CD14-positive monocyte (primary cell): ENCODE measurements around the gene IGFL1. TPM values are rescaled to one million over a fixed set of nuclear protein-coding genes. Genes with fewer than 3 reads are reported as not detected.

Experiments
- DNase-seq, 3 donors: peaks; one replicate each; pipeline ENCODE4 v3.0.0-alpha.2; 2011 to 2022
- H2AFZ ChIP-seq: 2 replicates; pipeline ENCODE4 v1.6.0; 2012; ENCODE audit warnings: mild to moderate bottlenecking, low read depth, low read length, inconsistent platforms; ENCODE audit not compliant: insufficient read depth, poor library complexity, severe bottlenecking
- H3K27ac ChIP-seq, 2 donors: 1 replicate in 1 of 2; 2 replicates in 1 of 2; pipeline ENCODE4 v1.5.1; 2012 to 2013; ENCODE audit warnings: low read length in 2 of 2, control low read depth in 1 of 2, inconsistent platforms in 1 of 2, low read depth in 1 of 2, mild to moderate bottlenecking in 1 of 2
- H3K27me3 ChIP-seq, 2 donors: one replicate each; pipeline versions ENCODE4 v1.6.0 to v1.6.1; 2011 to 2013; ENCODE audit warnings: low read length in 2 of 2; ENCODE audit not compliant: control insufficient read depth in 2 of 2, insufficient read depth in 2 of 2
- H3K36me3 ChIP-seq, 2 donors: replicated peaks in 1 of 2; 1 replicate in 1 of 2; 2 replicates in 1 of 2; pipeline versions ENCODE4 v1.5.1 to v1.6.1; 2012 to 2013; ENCODE audit warnings: low read length in 2 of 2, control low read depth in 1 of 2, inconsistent platforms in 1 of 2, mild to moderate bottlenecking in 1 of 2; ENCODE audit not compliant: insufficient read depth in 2 of 2, control insufficient read depth in 1 of 2
- H3K4me1 ChIP-seq, 2 donors: 1 replicate in 1 of 2; 2 replicates in 1 of 2; pipeline versions ENCODE4 v1.5.1 to v1.6.1; 2012 to 2013; ENCODE audit warnings: low read length in 2 of 2, control low read depth in 1 of 2, inconsistent platforms in 1 of 2, mild to moderate bottlenecking in 1 of 2, moderate library complexity in 1 of 2; ENCODE audit not compliant: insufficient read depth in 2 of 2, control insufficient read depth in 1 of 2
- H3K4me2 ChIP-seq: replicated peaks from 2 replicates; pipeline ENCODE3; 2012; ENCODE audit warnings: low read length, moderate library complexity, mild to moderate bottlenecking; ENCODE audit not compliant: poor library complexity, severe bottlenecking; ENCODE audit errors: extremely low read depth
- H3K4me3 ChIP-seq, 3 experiments: fragments of 200-600 bp in 1 of 3; sonication (generic) in 1 of 3; replicated peaks in 1 of 3; 1 replicate in 2 of 3; 2 replicates in 1 of 3; pipeline ENCODE4 v1.5.1; 2011 to 2013; ENCODE audit warnings: low read length in 3 of 3, mild to moderate bottlenecking in 3 of 3, control low read depth in 2 of 3, low read depth in 2 of 3, inconsistent platforms in 1 of 3, moderate library complexity in 1 of 3
- H3K79me2 ChIP-seq: 2 replicates; pipeline ENCODE4 v1.6.0; 2012; ENCODE audit warnings: mild to moderate bottlenecking, control low read depth, inconsistent platforms, low read length, moderate library complexity; ENCODE audit not compliant: insufficient read depth
- H3K9ac ChIP-seq: 2 replicates; pipeline ENCODE4 v1.6.0; 2017; ENCODE audit warnings: low read length, mild to moderate bottlenecking; ENCODE audit not compliant: insufficient read depth, poor library complexity, severe bottlenecking
- H3K9me3 ChIP-seq, 2 donors: replicated peaks in 1 of 2; 1 replicate in 1 of 2; 2 replicates in 1 of 2; pipeline versions ENCODE4 v1.5.1 to v1.6.1; 2012 to 2013; ENCODE audit warnings: low read length in 2 of 2, control low read depth in 1 of 2; ENCODE audit not compliant: control insufficient read depth in 1 of 2, insufficient read depth in 1 of 2
- H4K20me1 ChIP-seq: 2 replicates; pipeline ENCODE4 v1.6.0; 2012; ENCODE audit warnings: mild to moderate bottlenecking, low read length, control low read depth, moderate library complexity; ENCODE audit not compliant: insufficient read depth
- H3K27ac Mint-ChIP-seq, 7 donors: one replicate each; pipeline ENCODE4 v1.8.0; 2020; ENCODE audit warnings: mild to moderate bottlenecking in 7 of 7, mixed read lengths in 7 of 7, moderate library complexity in 6 of 7, inconsistent platforms in 2 of 7
- H3K27me3 Mint-ChIP-seq, 3 donors: one replicate each; pipeline ENCODE4 v1.8.0; 2021 to 2022; ENCODE audit warnings: low read depth in 3 of 3, mild to moderate bottlenecking in 3 of 3, mixed read lengths in 3 of 3, moderate library complexity in 3 of 3, inconsistent platforms in 1 of 3
- H3K36me3 Mint-ChIP-seq, 2 donors: one replicate each; pipeline ENCODE4 v1.8.0; 2020; ENCODE audit warnings: mixed read lengths in 2 of 2, inconsistent platforms in 1 of 2, mild to moderate bottlenecking in 1 of 2
- H3K4me1 Mint-ChIP-seq: one replicate; pipeline ENCODE4 v1.8.0; 2020; ENCODE audit warnings: mild to moderate bottlenecking, mixed read lengths
- H3K4me3 Mint-ChIP-seq, 2 donors: one replicate each; pipeline ENCODE4 v1.8.0; 2020; ENCODE audit warnings: mild to moderate bottlenecking in 2 of 2, mixed read lengths in 2 of 2, moderate library complexity in 1 of 2
- H3K9me3 Mint-ChIP-seq, 7 donors: one replicate each; pipeline ENCODE4 v1.8.0; 2020 to 2022; ENCODE audit warnings: mixed read lengths in 7 of 7, mild to moderate bottlenecking in 6 of 7, moderate library complexity in 6 of 7, inconsistent platforms in 2 of 7
- CTCF ChIP-seq: fragments of 200-600 bp; IDR thresholded peaks from one replicate; pipeline ENCODE4 v1.8.0; 2022; ENCODE audit warnings: antibody characterized with exemption, mild to moderate bottlenecking
- WGBS: methylation state at CpG from one replicate; pipeline ENCODE4 v1.1.5; 2013; ENCODE audit warnings: missing lambda C conversion rate; ENCODE audit not compliant: insufficient coverage; 5-methylcytosine and 5-hydroxymethylcytosine counted together
- intact Hi-C, 2 donors: fragments of 100-400 bp; cut with micrococcal nuclease; formaldehyde crosslinking; loops; one replicate each; pipeline versions ENCODE4 v1.15.0 to v1.15.1; 2023
- polyA plus RNA-seq, 3 donors: library from polyadenylated mRNA; depleted of rRNA in 1 of 3; unstranded in 2 of 3; stranded (reverse) in 1 of 3; fragments of 300-500 nt in 2 of 3; fragments of >200 nt in 1 of 3; fragmentation: Illumina TruSeq in 2 of 3; gene quantifications; 1 replicate in 2 of 3; 2 replicates in 1 of 3; pipeline ENCODE4 v1.2.3, GENCODE V29; 2012 to 2021

IGFL1 gene
- polyA plus RNA-seq, 3 donors, result not detected

GRCh38 chr19:46213156-46213555, 16.4 kb upstream of the IGFL1 start:
- H3K27ac Mint-ChIP-seq, result no peak overlapping the region
- H3K9me3 Mint-ChIP-seq, result no peaks in the 10 kb centered on the region
- peaks cover 22% of the 10 kb centered on the region for H3K4me1 Mint-ChIP-seq
- Histone ChIP-seq H3K36me3 (no peaks in the 10 kb centered on the region), H3K9me3 (no peaks in the 10 kb centered on the region), H3K27ac (no peak overlapping the region), H3K4me1 (peaks cover 18 to 23% of the 10 kb centered on the region in 2 donors), H3K4me2 (no peak overlapping the region), H3K27me3 (peaks cover 0 to 5% of the 10 kb centered on the region in 2 donors), H2AFZ (no peak overlapping the region), H3K9ac (no peak overlapping the region), H3K4me3 (no peak overlapping the region), H3K79me2 (no peaks in the 10 kb centered on the region), H4K20me1 (no peaks in the 10 kb centered on the region)
- peaks cover 10 to 18% (median 14%) of the 10 kb centered on the region in 3 donors for H3K27me3 Mint-ChIP-seq
- DNase-seq, result no peak
- H3K36me3 Mint-ChIP-seq, result no peaks in the 10 kb centered on the region
- no peak overlapping the region for H3K4me3 Mint-ChIP-seq
- 86% methylated on average over 2 of the region's 11 CpGs for WGBS
- intact Hi-C loops, result no loop called here
- TF ChIP-seq CTCF, result no peak

- no peaks in the 10 kb centered on the region for H3K36me3 ChIP-seq
- no peak overlapping the region for H2AFZ ChIP-seq
- H4K20me1 ChIP-seq, result no peaks in the 10 kb centered on the region
- peaks cover 16 to 19% of the 10 kb centered on the region in 2 donors for H3K4me1 ChIP-seq
- no peaks in the 10 kb centered on the region for H3K36me3 Mint-ChIP-seq
- H3K27me3 Mint-ChIP-seq, result peaks cover 9 to 17% (median 16%) of the 10 kb centered on the region in 3 donors
- no peak for DNase-seq
- intact Hi-C loops, result no loop called here
- no peaks in the 10 kb centered on the region for H3K79me2 ChIP-seq
- H3K4me1 Mint-ChIP-seq, result peaks cover 16% of the 10 kb centered on the region
- WGBS, result 95% methylated on average over 14 of the region's 19 CpGs
- no peak overlapping the region for H3K27ac ChIP-seq
- H3K9me3 ChIP-seq, result no peaks in the 10 kb centered on the region
- TF ChIP-seq CTCF, result no peak
- H3K9ac ChIP-seq, result no peak overlapping the region
- no peak overlapping the region for H3K27ac Mint-ChIP-seq
- H3K4me3 ChIP-seq, result no peak overlapping the region
- peaks cover 0 to 5% of the 10 kb centered on the region in 2 donors for H3K27me3 ChIP-seq
- no peak overlapping the region for H3K4me2 ChIP-seq
- H3K4me3 Mint-ChIP-seq, result no peak overlapping the region
- H3K9me3 Mint-ChIP-seq, result no peaks in the 10 kb centered on the region
Observed at GRCh38 chr19:46213806-46214205, 15.7 kb upstream of the IGFL1 start.
